ENCODE measurements around the gene FAM171A2.

DNA sequence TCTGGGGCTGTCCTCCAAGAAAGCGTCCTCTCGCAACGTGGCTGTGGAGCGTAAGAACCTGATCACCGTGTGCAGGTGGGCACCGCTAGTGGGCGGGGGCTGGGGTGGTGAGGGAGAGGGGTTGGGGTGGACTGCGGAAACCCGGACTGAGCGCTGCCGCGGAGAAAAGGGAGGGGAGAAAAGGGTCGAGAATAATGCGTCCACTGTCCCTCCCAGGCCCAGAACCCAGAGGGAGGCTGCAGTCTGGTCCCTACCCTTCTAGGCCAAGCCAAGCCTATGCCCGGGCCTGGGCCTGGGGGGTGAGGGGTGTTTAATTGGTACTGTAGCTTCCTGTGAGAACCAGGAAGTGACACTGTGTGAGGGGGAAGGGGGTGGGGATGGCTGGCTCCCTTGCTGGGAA is 54.8 kb downstream of the FAM171A2 start:
- TF ChIP-seq, protein P1, sequence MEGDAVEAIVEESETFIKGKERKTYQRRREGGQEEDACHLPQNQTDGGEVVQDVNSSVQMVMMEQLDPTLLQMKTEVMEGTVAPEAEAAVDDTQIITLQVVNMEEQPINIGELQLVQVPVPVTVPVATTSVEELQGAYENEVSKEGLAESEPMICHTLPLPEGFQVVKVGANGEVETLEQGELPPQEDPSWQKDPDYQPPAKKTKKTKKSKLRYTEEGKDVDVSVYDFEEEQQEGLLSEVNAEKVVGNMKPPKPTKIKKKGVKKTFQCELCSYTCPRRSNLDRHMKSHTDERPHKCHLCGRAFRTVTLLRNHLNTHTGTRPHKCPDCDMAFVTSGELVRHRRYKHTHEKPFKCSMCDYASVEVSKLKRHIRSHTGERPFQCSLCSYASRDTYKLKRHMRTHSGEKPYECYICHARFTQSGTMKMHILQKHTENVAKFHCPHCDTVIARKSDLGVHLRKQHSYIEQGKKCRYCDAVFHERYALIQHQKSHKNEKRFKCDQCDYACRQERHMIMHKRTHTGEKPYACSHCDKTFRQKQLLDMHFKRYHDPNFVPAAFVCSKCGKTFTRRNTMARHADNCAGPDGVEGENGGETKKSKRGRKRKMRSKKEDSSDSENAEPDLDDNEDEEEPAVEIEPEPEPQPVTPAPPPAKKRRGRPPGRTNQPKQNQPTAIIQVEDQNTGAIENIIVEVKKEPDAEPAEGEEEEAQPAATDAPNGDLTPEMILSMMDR (conservative IDR thresholded peaks at IDR 0.05; ENCODE audit: low read depth, low read length): no peak
- TF ChIP-seq POLR2A (IDR thresholded peaks at IDR 0.05; ENCODE audit: low read depth, low read length) (no peak), CEBPB (IDR thresholded peaks at IDR 0.05; ENCODE audit: low read depth, low read length) (no peak), RFX5 (IDR thresholded peaks at IDR 0.05; ENCODE audit: low read depth, low read length) (no peak), MAZ (IDR thresholded peaks at IDR 0.05; ENCODE audit: borderline replicate concordance, low read depth, low read length) (no peak), MAFK (IDR thresholded peaks at IDR 0.05; ENCODE audit: low read depth, low read length) (no peak), RCOR1 (IDR thresholded peaks at IDR 0.05; ENCODE audit: insufficient replicate concordance, low read length) (no peak), SMC3 (IDR thresholded peaks at IDR 0.05; ENCODE audit: low read depth, low read length) (no peak), CHD1 (IDR thresholded peaks at IDR 0.05; ENCODE audit: low read depth, low read length) (no peak), RAD21 (IDR thresholded peaks at IDR 0.05; ENCODE audit: low read length) (no peak), MXI1 (IDR thresholded peaks at IDR 0.05; ENCODE audit: borderline replicate concordance, low read depth, low read length) (no peak)
- TF ChIP-seq, protein P2, sequence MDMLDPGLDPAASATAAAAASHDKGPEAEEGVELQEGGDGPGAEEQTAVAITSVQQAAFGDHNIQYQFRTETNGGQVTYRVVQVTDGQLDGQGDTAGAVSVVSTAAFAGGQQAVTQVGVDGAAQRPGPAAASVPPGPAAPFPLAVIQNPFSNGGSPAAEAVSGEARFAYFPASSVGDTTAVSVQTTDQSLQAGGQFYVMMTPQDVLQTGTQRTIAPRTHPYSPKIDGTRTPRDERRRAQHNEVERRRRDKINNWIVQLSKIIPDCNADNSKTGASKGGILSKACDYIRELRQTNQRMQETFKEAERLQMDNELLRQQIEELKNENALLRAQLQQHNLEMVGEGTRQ (IDR thresholded peaks at IDR 0.05; ENCODE audit: low read depth, low read length): no peak

Data from IMR-90 (cell line).